Ascending aorta (tissue), 2 donors: ENCODE data around the gene TAGLN2. TPM values are rescaled to one million over a fixed set of nuclear protein-coding genes. Genes with fewer than 3 reads are reported as not detected.

Experiments
- DNase-seq, 2 donors: peaks; one replicate each; pipeline ENCODE4 v3.0.0-alpha.2; 2019; ENCODE audit warnings: low spot score in 2 of 2
- H3K27ac ChIP-seq, 2 donors: fragments of 200-600 bp; sonication (generic); one replicate each; pipeline ENCODE4 v1.5.1; 2016 to 2017; ENCODE audit warnings: mild to moderate bottlenecking in 1 of 2
- H3K27me3 ChIP-seq: fragments of 200-600 bp; sonication (generic); one replicate; pipeline ENCODE4 v1.5.1; 2017
- H3K36me3 ChIP-seq, 2 donors: fragments of 200-600 bp; sonication (generic); one replicate each; pipeline ENCODE4 v1.5.1; 2016
- H3K4me1 ChIP-seq, 2 donors: fragments of 200-600 bp; sonication (generic); one replicate each; pipeline ENCODE4 v1.5.1; 2016 to 2017; ENCODE audit warnings: mild to moderate bottlenecking in 1 of 2
- H3K4me3 ChIP-seq, 2 donors: fragments of 200-600 bp; sonication (generic); one replicate each; pipeline ENCODE4 v1.5.1; 2016 to 2017; ENCODE audit warnings: mild to moderate bottlenecking in 1 of 2
- H3K9me3 ChIP-seq, 2 donors: fragments of 200-600 bp; sonication (generic); one replicate each; pipeline ENCODE4 v1.5.1; 2016
- CTCF ChIP-seq, 3 experiments: fragments of 200-600 bp in 2 of 3; fragments of 450-650 bp in 1 of 3; sonication (generic) in 2 of 3; IDR thresholded peaks; one replicate each; pipeline ENCODE4 v1.5.1; 2016 to 2019; ENCODE audit warnings: antibody characterized with exemption in 3 of 3, mild to moderate bottlenecking in 1 of 3, moderate library complexity in 1 of 3
- intact Hi-C: fragments of 100-400 bp; cut with DNase I; formaldehyde crosslinking; loops from one replicate; pipeline ENCODE4 v1.15.1; 2023
- total RNA-seq: library from RNA; depleted of rRNA; stranded (reverse); fragments of >200 nt; gene quantifications from one replicate; pipeline ENCODE4 v1.1.0, GENCODE V29; 2016

The TAGLN2 gene
- total RNA-seq, 1 donor from 2014 or later = 363 TPM

- no peak for DNase-seq
- H3K4me3 ChIP-seq = peak overlapping the region; percentile 51 to 58
- peaks cover 0 to 11% of the 10 kb centered on the region in 2 donors for H3K4me1 ChIP-seq
- TF ChIP-seq CTCF (IDR thresholded peaks at IDR 0.05) = no peak
- intact Hi-C loops = loop anchor here (2.0 to 5.0 kb wide), 2 partner anchors 148 to 164 kb away; partner anchors contain the start of gene DUSP23
- no peaks in the 10 kb centered on the region for H3K27me3 ChIP-seq
- H3K27ac ChIP-seq = no peak overlapping the region
- H3K9me3 ChIP-seq = no peaks in the 10 kb centered on the region
- no peaks in the 10 kb centered on the region for H3K36me3 ChIP-seq
These were observed 19.5 kb upstream of the TAGLN2 start for GRCh38 chr1:159944623-159945455.

- peak in 1 of 2 donors; percentile 27 for DNase-seq
- no peaks in the 10 kb centered on the region for H3K36me3 ChIP-seq
- intact Hi-C loops = loop anchor here (2.0 kb wide), 1 partner anchor 163 kb away; the partner anchor contains the start of gene DUSP23
- TF ChIP-seq CTCF (IDR thresholded peaks at IDR 0.05) = no peak
- no peaks in the 10 kb centered on the region for H3K9me3 ChIP-seq
- H3K27ac ChIP-seq = no peak overlapping the region
- H3K4me3 ChIP-seq = no peak overlapping the region
- no peaks in the 10 kb centered on the region for H3K27me3 ChIP-seq
- H3K4me1 ChIP-seq = peaks cover 0 to 11% of the 10 kb centered on the region in 2 donors
These were observed 18.8 kb upstream of the TAGLN2 start for GRCh38 chr1:159943908-159944622.

- H3K27me3 ChIP-seq = no peaks in the 10 kb centered on the region
- intact Hi-C loops = no loop called here
- H3K27ac ChIP-seq = no peak overlapping the region
- H3K9me3 ChIP-seq = no peaks in the 10 kb centered on the region
- H3K4me1 ChIP-seq = peaks cover 0 to 11% of the 10 kb centered on the region in 2 donors
- no peak for DNase-seq
- H3K36me3 ChIP-seq = no peaks in the 10 kb centered on the region
- no peak for TF ChIP-seq CTCF (IDR thresholded peaks at IDR 0.05)
- H3K4me3 ChIP-seq = no peak overlapping the region
These were observed 18.0 kb upstream of the TAGLN2 start for GRCh38 chr1:159943278-159943640.

GRCh38 chr1:159942632-159943277 is 17.4 kb upstream of the TAGLN2 start:
- TF ChIP-seq CTCF (IDR thresholded peaks at IDR 0.05) = no peak
- Histone ChIP-seq H3K9me3 (no peaks in the 10 kb centered on the region), H3K27ac (no peak overlapping the region), H3K4me3 (no peak overlapping the region), H3K27me3 (no peaks in the 10 kb centered on the region), H3K4me1 (peaks cover 0 to 11% of the 10 kb centered on the region in 2 donors), H3K36me3 (no peaks in the 10 kb centered on the region)
- no peak for DNase-seq
- intact Hi-C loops = no loop called here

GRCh38 chr1:159941591-159942560 is 16.6 kb upstream of the TAGLN2 start:
- Histone ChIP-seq H3K27me3 (no peaks in the 10 kb centered on the region), H3K4me3 (no peak overlapping the region), H3K9me3 (no peaks in the 10 kb centered on the region), H3K36me3 (no peaks in the 10 kb centered on the region), H3K4me1 (peaks cover 0 to 11% of the 10 kb centered on the region in 2 donors), H3K27ac (no peak overlapping the region)
- no peak for TF ChIP-seq CTCF (IDR thresholded peaks at IDR 0.05)
- intact Hi-C loops = no loop called here
- peak in 1 of 2 donors; percentile 3 for DNase-seq
